GM18511 (cell line): ENCODE data around the gene ZNF385D.
A peak's percentile ranks its signal among the peaks of the same experiment; 100 is the strongest.

ENCODE experiments used
- ATAC-seq: cut with Tn5 transposase; IDR thresholded peaks from one replicate; pipeline ENCODE4 v1.9.1; 2021; ENCODE audit warnings: mild to moderate bottlenecking, moderate library complexity; ENCODE audit not compliant: unreplicated experiment

Gene ZNF385D, protein sequence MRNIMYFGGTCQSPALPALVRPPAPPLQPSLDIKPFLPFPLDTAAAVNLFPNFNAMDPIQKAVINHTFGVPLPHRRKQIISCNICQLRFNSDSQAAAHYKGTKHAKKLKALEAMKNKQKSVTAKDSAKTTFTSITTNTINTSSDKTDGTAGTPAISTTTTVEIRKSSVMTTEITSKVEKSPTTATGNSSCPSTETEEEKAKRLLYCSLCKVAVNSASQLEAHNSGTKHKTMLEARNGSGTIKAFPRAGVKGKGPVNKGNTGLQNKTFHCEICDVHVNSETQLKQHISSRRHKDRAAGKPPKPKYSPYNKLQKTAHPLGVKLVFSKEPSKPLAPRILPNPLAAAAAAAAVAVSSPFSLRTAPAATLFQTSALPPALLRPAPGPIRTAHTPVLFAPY

GRCh38 chr3:21750831-21751391 is at the start of gene ZNF385D:
ZNF385D (minus strand) TSS chr3:21751210; CDS start chr3:21750916, 294 bp downstream.
- no peak for ATAC-seq

DNA sequence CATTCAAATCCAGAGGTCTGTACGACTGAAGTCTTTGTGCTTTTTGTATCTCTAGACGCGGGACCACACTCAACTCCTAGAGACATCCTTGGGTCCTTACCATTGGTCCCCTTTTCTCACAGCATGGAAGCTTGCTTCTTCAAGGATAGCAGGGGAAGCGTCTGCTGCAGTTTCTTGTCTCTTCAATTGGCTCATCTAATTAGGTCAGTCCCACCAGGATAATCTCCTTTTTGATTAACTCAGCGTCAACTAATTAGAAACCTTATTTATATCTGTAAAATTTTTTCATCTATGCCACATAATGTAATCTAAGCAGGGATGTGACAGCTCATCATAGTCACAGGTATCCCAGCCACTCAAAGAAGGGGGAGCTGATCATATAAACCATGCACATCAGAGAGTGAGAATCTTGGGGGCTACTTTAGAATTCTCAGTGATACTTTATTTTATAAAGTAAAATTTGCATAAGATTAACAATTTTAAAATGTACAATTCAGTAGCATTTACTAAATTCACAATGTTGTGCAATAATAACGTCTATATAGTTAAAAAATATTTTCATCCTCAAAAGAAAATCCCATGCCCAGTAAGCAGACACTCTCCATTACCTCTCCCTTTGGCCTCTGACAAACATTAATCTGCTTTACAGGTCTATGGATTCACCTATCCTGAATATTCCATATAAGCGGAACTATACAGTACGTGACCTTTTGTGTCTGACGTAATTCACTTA is 47.5 kb upstream of the ZNF385D start:
- no peak for ATAC-seq

- no peak for ATAC-seq
Measured at GRCh38 chr3:21795921-21796320, 44.9 kb upstream of the ZNF385D start.

- ATAC-seq: no peak
Measured at GRCh38 chr3:21795152-21795837, 44.3 kb upstream of the ZNF385D start.

DNA sequence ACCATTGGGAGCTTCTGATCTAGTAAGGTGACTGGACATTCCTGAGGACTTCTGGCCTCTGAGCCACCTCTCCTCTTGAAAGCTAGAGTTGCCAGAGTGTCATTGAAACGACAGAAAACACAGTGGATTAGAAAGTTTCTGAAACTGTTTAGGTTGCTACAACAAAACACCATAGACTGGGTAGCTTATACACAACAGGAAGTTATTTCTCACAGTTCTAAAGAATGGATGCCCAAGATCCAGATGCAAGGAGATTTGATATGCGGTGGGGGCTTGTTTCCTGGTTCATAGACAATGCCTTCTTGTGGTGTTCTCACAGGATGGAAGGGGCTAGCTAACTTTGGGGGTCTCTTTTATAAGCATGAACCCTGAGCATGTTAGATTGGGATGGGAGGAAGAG is 43.3 kb upstream of the ZNF385D start:
- no peak for ATAC-seq

- ATAC-seq: no peak
Measured at GRCh38 chr3:21792176-21792575, 41.2 kb upstream of the ZNF385D start.

GRCh38 chr3:21791356-21791755 is 40.3 kb upstream of the ZNF385D start:
- no peak for ATAC-seq

- ATAC-seq: no peak
Measured at GRCh38 chr3:21790466-21790865, 39.5 kb upstream of the ZNF385D start.

- no peak for ATAC-seq
Measured at GRCh38 chr3:21789730-21790129, 38.7 kb upstream of the ZNF385D start.

DNA sequence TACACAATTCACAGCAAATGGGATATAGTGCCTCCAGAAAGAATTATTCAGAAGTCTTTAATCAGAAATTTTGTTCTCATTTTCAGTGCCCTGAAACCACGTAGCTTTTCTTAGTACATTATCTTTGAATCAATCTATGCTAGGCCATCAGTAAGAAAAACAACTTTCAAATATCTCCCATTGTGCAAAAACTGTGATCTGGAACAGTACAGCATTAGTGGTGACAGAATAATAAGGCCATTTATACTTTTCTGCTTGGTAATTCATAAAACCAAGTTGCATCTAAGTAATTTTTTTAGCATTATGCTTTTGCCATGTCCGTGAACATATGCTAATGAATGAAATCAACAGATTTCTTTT is 35.4 kb upstream of the ZNF385D start:
- no peak for ATAC-seq

DNA sequence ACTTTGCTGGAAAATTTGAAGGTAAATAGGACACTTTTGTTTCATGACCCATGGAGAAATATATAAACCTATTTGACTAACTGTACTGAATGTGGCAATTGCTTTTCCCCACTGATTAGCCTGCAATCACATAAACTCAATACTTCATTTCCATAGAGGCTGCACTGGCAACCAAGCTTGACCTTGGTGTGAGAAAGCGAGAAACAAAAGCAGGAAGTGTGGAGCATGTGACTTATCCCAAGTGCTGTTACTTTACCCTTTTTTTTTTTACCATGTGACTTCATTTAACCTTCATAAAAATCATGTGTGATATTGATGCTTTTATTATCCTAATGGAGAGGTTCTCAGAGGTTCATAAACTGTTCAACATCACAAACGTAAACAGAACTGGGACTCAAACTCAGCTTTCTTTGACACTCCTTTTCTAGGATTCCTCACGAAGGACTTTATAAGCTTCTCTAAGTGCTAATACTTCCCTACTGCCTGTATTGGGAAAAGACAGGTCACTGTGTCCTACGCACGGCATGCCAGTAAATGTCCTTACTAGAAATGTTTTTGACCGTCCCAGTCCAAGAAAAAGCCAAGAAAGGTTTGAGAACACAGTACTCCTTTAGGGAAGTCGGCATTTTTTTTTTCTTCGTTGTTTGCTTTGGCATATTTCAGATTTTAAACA is 34.9 kb upstream of the ZNF385D start:
- ATAC-seq: no peak

GRCh38 chr3:21783839-21784238 is 32.8 kb upstream of the ZNF385D start:
- no peak for ATAC-seq

GRCh38 chr3:21781355-21781754 is 30.3 kb upstream of the ZNF385D start:
- no peak for ATAC-seq

DNA sequence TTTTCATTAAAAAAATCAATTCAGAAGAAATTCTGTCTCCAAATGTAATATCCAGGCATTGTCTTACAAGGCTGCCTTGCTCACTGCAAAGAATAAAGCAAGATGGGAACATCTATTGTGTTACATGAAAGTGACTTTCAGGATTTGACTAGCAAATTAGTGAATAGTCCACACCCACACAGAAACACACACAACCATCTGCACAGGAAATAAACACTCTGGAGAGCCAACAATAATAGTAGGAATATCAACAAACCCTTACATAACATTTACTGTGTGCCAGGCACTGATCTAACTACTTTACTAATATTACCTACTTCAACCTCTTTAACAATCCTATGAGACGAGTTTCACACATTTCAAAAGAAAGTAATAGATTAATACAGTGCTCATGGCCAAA is 28.9 kb upstream of the ZNF385D start:
- no peak for ATAC-seq

- no peak for ATAC-seq
Measured at GRCh38 chr3:21778715-21779114, 27.7 kb upstream of the ZNF385D start.

GRCh38 chr3:21777821-21778220 is 26.8 kb upstream of the ZNF385D start:
- ATAC-seq: no peak

GRCh38 chr3:21766002-21766401 is 15.0 kb upstream of the ZNF385D start:
- ATAC-seq: no peak

DNA sequence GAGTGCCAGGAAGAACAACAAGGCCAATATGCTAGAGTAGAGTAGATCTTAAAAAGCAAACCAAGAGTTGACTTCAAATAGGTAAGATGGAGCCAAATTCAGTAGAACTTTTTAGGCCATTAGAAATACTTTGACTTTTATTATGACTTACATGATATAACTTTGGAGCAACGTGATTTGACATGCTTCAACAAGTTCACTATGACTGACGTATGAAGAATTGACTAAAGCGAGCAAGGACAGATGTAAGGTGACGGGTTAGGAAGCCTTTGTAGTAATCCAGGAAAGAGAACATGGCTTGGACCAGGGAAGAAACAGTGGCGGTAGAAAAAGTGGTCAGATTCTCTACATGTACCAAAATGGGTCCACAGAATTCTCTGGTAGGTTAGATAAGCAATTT is 4.9 kb upstream of the ZNF385D start:
- ATAC-seq: no peak

GRCh38 chr3:21754839-21755238 is 3.8 kb upstream of the ZNF385D start:
- ATAC-seq: no peak

DNA sequence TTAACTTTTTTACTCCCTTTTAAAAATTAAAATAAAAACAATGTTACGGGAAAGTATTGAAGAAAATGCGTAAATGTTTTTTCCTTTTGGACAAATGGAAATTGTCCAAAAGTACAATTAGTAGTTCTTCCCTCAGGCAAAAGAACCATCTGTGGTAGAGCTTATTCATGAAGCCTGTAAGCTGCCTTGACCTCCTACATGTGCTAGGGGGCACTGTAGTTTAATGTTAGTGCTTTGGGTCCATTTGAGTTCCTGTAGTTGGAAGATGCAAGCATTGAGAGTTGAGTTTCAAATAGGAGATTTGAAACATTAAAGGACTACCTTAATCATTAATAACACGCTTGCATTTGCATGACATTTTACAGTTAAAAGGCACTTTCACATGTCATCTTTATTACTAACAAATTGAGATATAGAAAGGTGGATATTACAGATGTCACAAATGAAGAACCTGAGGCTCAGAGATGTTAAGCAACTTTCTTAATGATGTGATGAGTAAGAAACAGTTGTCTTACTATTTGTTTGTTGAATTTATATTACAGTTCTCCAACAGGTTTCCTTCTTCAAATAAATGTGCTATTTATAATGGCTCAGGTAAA is 1.8 kb upstream of the ZNF385D start:
- ATAC-seq: peak; percentile 54

- ATAC-seq: no peak
Measured at GRCh38 chr3:21751886-21752285, 876 bp upstream of the ZNF385D start.
